SK-N-MC (cell line): ENCODE data around the gene LHFPL6.

ENCODE experiments used
- EZH2 ChIP-seq: fragments of 200-600 bp; sonication (generic); IDR thresholded peaks from one replicate; pipeline ENCODE4 v1.6.1; 2017; ENCODE audit warnings: antibody characterized with exemption
- POLR2AphosphoS5 ChIP-seq: IDR thresholded peaks from 2 replicates; pipeline ENCODE4 v1.6.1; 2012; ENCODE audit warnings: mild to moderate bottlenecking, low read depth, low read length, borderline replicate concordance

DNA sequence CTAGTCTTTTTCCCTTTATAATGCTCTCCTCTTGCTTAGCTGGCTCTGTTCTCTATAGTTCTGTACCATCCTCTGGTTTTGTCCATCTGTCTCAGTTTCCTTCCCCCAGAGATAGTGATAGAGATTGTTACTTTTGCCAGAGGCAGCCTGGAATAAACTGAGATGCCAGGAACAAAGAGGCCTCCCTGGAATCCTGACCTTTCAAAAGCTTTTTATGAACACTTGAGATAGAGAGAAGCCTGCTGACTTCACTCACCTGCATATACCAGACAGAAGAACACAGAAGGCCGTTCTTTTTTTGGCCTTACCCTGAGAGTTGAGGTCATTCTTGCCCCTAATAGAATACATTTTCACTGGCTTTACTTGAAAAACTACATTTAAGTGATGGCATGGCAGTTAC is 150.2 kb downstream of the LHFPL6 start:
- TF ChIP-seq EZH2 (no peak), POLR2AphosphoS5 (no peak)
